ENCODE measurements around the gene NSL1.
"Not testable (repeated sequence)": the region's sequence is repeated elsewhere in the genome, so short reads cannot be mapped to it uniquely, and the experiment has no call there.

Gene NSL1

DNA sequence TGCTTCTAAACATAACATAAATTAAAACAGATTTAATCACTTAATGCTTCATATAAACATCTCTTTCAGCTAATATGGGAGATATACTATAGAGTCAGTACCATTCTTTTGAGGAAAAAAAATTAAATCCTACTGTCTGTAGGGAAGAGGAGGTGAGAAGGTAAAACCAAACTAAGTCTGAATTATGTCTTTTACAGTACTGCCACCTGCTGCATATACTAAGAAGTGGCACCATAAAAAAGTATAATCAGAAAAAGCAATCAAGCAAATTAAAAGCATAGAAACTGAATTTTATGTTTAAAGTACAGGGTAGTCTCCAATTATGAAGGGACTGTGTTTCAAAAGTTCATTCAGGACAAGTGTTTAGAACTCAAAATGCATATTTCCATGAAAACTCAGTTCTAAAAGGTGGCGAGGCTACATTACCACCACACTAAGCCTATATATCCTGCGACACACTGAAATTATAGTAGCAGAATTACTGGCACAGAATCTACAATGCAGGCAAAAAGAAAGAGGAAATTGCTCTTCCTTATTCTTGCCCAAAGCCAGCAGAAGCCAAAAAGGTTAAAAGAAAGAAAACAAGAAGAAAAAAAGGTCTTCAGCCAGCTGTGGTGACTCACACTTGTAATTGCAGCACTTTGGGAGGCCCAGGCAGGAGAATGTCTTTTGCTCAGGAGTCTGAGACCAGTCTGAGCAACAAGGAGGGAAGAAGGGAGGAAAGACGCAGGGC lies 9.0 kb downstream of the NSL1 start:
- DNase-seq (ENCODE audit: low spot score), result peak; percentile 31

- DNase-seq (ENCODE audit: low spot score), result no peak
Measured at GRCh38 chr1:212781225-212781624, 10.4 kb downstream of the NSL1 start.

DNA sequence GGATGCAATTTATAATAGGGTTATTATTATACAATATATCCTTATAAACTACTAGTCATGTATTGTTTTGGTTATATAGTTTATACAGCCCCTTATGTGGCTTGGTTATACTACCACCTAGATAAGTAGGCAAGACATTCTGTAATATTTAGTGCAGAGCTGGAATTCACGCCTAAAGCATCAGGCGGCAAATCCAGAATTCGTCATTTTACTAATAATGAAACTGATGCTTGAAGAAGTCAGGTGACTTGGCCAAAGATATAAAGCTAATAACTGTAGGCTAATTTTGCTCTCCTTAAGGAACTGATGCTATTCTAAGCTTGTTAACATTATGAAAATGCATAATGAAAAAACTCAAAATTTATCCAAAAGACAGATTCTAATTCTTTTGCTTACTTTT lies 10.8 kb downstream of the NSL1 start:
- DNase-seq (ENCODE audit: low spot score), result no peak

GRCh38 chr1:212779086-212779485 lies 12.5 kb downstream of the NSL1 start:
- DNase-seq (ENCODE audit: low spot score), result not testable (repeated sequence)

- DNase-seq (ENCODE audit: low spot score), result no peak
Measured at GRCh38 chr1:212777151-212777550, 14.4 kb downstream of the NSL1 start.

DNA sequence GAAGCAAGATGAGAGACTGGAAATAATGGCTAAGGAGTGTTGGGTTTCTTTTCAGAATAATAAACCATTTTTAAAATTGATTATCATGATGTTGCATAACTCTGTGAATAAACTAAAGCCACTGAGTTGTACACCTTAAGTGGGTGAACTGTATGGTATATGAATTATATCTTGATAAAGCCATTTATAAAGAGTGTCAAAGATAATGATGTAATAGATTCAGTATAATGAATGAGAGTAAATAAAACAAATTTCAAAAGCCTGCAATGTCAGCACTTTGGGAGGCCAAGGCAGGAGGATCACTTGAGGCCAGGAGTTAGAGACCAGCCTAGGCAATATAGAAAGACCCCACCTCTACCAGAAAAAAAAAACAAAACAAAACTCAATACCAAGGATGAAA lies 16.3 kb downstream of the NSL1 start:
- DNase-seq (ENCODE audit: low spot score), result no peak

DNA sequence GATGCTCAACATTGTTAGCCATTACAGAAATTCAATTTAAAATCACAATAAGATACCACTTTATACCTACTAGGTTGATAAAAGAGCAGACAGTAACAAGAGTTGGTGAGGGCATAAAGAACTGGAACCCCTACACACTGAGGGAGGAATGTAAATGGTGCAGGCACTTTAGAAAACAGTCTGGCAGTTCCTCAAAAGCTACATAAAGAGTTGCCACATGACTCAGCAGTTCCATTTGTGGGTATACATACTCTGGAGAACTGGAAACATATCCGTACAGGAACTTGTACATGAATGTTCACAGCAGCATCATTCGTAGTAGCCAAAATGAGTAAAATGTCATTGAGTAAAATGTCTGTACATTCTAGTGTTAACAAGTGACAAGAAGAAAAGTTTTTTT lies 17.0 kb downstream of the NSL1 start:
- no peak for DNase-seq (ENCODE audit: low spot score)

DNA sequence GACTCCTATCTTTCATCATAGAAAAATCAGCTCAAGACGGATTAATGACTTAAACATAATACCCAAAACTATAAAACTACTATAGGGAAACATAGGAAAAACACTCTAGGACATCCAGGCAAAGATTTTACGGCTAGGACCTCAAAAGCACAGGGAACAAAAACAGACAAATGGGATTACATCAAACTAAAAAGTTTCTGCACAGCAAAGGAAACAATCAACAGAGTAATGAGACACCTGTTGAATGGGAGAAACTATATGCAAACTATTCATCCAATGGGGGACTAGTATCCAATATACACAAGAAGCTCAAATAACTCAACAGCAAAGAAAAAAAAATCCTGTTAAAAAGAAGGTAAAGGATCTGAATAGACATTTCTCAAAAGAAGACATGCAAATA lies 18.6 kb downstream of the NSL1 start:
- DNase-seq (ENCODE audit: low spot score), result no peak

DNA sequence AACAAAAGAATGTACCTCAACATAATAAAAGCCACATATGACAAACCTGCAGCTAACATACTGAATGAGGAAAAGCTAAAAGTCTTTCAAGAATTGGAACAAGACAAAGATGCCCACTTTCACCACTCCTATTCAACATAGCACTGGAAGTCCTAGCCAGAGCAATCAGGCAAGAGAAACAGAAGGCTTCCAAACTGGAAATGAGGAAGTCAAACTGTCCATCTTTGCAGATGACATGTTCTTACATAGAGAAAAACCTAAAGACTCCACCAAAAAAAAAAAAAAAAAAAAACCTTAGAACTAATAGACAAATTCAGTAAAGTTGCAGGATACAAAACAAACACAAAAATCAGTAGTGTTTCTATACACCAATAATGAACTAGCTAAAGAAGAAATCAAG lies 20.2 kb downstream of the NSL1 start:
- DNase-seq (ENCODE audit: low spot score), result no peak

GRCh38 chr1:212769459-212770167 lies 22.0 kb downstream of the NSL1 start:
- DNase-seq (ENCODE audit: low spot score), result peak; percentile 58

GRCh38 chr1:212766825-212767224 lies 24.8 kb downstream of the NSL1 start:
- not testable (repeated sequence) for DNase-seq (ENCODE audit: low spot score)

- not testable (repeated sequence) for DNase-seq (ENCODE audit: low spot score)
Measured at GRCh38 chr1:212764718-212765281, 26.8 kb downstream of the NSL1 start.

DNA sequence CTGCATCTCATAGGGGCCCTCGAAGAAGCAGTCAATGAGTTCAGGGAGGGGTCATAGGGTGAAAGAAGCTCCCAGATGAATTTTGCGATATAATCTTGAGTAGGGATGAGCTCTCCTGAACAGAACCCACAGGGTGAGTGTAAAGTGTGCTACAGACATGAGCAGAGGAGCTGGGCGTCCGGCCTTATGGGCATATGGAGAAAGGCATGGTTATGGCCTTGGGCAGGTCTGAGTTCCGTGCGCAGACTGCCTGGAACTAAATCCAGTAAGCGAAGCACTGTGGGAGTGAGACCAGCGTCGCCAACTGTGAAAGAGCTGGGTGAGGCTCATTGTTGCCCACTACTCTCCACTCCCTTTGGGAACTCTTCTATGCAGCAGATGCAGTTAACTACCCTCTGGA lies 28.7 kb downstream of the NSL1 start:
- no peak for DNase-seq (ENCODE audit: low spot score)

DNA sequence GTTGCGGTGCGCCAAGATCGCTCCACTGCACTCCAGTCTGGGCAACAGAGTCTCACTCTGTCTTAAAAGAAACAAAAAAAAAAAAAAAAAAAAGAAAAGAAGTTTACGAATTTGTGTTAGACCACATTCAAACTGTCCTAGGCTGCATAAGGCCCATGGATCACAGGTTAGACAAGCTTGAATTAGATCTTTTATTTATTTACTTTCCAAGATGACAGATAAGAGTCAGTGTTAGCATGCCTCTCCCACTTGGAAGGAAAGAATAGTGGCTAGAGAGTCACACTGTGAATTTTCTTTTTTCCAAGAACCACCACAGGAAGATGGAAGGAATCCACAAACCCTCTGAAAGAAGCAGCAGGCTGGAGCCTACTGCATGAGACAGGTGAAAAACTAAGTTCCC lies 29.3 kb downstream of the NSL1 start:
- no peak for DNase-seq (ENCODE audit: low spot score)

DNA sequence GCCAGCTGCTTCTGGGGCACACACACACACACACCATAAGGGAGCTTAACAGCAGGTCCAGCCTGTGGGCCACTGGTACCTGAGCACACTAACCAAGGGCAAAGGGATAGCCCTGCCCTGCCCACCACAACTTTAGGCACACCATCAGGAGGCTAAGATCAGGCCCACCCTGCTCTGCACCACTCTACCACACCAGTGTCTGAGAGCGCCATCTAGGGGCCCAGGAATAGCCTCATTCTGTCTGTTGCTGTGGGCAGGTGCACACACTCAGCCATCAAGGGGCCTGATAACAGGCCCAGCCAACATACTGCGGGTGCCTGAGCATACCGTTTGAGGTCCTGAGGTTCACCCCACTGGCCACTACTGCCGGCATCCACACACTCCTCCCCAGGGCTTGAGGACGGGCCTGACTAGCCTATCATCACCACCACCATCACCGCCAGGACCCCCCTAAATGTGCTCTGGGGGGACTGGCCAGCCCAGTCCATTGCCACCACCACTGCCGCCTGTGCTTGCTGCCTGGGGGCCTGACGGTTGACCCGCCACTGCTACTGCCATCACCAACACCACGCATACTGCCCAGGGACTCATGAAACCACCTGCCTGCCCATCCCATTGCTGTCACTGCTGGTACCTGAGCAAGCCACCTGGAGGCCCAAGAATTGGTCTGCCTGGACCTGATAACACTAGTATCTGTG lies 31.3 kb downstream of the NSL1 start:
- DNase-seq (ENCODE audit: low spot score), result peak; percentile 70

DNA sequence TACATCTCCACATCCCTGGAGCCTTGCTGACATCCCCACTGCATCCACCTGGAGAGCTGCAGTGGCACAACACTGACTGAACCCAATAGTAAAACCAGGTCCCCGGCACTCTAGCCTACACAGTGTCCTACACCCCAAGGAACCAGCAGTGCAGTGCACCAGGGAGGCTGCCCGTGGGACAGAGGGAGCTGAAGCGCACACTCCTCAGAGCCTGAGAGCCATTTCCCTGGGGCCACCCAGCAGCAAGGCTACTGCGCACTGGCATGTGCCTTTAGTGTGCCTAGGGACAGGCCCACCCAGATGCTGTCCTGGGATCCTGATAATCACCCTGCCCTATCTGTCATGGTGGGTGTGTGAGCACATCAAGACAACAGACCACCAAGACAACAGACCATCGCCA lies 31.9 kb downstream of the NSL1 start:
- no peak for DNase-seq (ENCODE audit: low spot score)

- DNase-seq (ENCODE audit: low spot score), result no peak
Measured at GRCh38 chr1:212754680-212755079, 36.9 kb downstream of the NSL1 start.

DNA sequence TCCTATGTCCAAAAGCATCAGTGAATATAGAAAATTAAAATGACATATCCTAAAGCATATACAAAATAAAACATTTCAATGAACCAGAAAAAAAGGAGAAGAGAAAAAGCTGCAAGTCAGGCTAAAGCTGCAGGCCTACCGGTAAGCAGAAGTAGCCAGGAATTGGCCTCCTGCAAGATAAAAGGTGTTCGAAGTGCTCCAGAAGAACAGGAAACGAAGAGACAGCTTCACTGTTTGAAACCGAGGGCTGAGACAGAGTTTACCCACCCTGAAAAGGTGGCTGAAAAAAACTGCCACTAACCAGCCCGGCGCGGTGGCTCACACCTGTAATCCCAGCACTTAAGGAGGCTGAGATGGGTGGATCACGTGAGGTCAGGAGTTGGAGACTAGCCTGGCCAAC lies 37.4 kb downstream of the NSL1 start:
- no peak for DNase-seq (ENCODE audit: low spot score)

DNA sequence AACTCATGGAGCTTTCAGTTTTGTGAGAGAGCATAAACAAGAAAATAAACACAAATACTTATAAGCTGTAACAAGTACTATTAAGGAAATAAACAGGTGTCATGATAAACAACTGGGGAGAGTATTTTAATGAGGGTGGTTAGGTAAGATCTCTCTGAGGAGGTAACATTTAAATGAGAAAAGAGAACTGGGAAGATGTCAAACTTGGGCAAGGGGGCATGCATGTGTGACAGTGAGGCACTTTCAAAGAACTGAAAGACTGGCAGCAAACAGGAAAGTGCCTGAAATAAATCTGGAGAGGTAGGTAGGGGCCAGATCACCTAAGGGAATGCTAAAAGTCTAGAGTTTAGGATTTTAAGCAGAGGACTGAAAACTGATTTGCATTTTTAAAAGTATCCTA lies 37.8 kb downstream of the NSL1 start:
- DNase-seq (ENCODE audit: low spot score), result no peak

DNA sequence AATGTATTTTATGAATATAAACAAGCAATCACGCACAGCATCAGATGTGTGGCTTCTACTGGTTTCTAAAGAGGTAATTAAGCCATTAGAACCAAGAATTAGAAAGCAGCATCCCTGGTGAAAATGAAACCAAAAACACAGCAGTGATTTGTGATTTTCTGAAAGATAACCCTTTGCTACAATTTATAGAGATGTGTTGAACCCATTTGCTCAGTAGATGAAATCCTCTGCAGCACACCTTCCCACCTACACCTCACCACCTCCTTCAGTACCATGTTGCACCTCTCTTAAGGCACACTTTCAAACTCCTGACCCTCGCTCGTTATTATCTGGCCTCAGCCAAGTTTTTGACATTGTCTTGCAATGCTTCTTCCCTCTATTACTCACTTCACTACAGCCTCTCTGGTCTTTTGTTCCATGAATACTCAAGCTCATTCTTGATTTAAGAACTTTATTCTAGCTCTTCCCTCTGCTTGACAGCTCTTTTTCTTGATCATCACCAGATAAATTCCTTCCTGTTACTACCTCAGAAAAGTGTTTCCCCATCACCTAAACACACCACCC lies 38.6 kb downstream of the NSL1 start:
- peak; percentile 61 for DNase-seq (ENCODE audit: low spot score)

GRCh38 chr1:212752252-212752933 lies 39.2 kb downstream of the NSL1 start:
- DNase-seq (ENCODE audit: low spot score), result no peak
